OCI-LY3 (cell line): Measurements from ENCODE around the gene PRKCD.

ENCODE experiments used
- H2AFZ ChIP-seq: fragments of 200-600, 300-600 bp; shearing (Covaris generic); 2 replicates; pipeline ENCODE4 v1.6.0; 2014; ENCODE audit warnings: antibody characterized with exemption, low read depth, low read length
- H3K27ac ChIP-seq: fragments of 200-600, 300-600 bp; sonication (generic); 2 replicates; pipeline ENCODE4 v1.5.1; 2014; ENCODE audit warnings: mild to moderate bottlenecking, low read length, moderate library complexity, mixed read lengths
- H3K27me3 ChIP-seq: fragments of 200-600, 300-600 bp; sonication (generic); 2 replicates; pipeline ENCODE4 v1.6.1; 2014; ENCODE audit warnings: low read depth, low read length, mixed read lengths
- H3K36me3 ChIP-seq: fragments of 200-600, 300-600 bp; sonication (generic); replicated peaks from 2 replicates; pipeline ENCODE3; 2014; ENCODE audit warnings: low read depth, low read length, mixed read lengths
- H3K4me1 ChIP-seq: fragments of 300-600, 200-600 bp; sonication (generic); 2 replicates; pipeline ENCODE4 v1.6.1; 2014; ENCODE audit warnings: low read length, mixed read lengths
- H3K4me2 ChIP-seq: fragments of 200-600, 300-600 bp; sonication (generic); 2 replicates; pipeline ENCODE4 v1.6.1; 2014; ENCODE audit warnings: low read length, mixed read lengths
- H3K4me3 ChIP-seq: fragments of 300-600, 200-600 bp; sonication (generic); 2 replicates; pipeline ENCODE4 v1.5.1; 2014; ENCODE audit warnings: antibody characterized with exemption, mild to moderate bottlenecking, low read length, moderate library complexity
- H3K79me2 ChIP-seq: fragments of 300-600, 200-600 bp; shearing (Covaris generic); 2 replicates; pipeline ENCODE4 v1.6.1; 2014; ENCODE audit warnings: mild to moderate bottlenecking, low read length, mixed read lengths
- H3K9ac ChIP-seq: fragments of 300-600, 200-600 bp; shearing (Covaris generic); 2 replicates; pipeline ENCODE4 v1.6.0; 2014; ENCODE audit warnings: mild to moderate bottlenecking, low read length, moderate library complexity
- H3K9me3 ChIP-seq: fragments of 200-600, 300-600 bp; shearing (Covaris generic); 2 replicates; pipeline ENCODE4 v1.6.1; 2014; ENCODE audit warnings: low read length, mixed read lengths; ENCODE audit not compliant: insufficient read depth
- H4K20me1 ChIP-seq: fragments of 200-600, 300-600 bp; sonication (generic); 2 replicates; pipeline ENCODE4 v1.6.1; 2016; ENCODE audit warnings: low read length, mixed read lengths; ENCODE audit not compliant: insufficient read depth
- EZH2phosphoT487 ChIP-seq: fragments of 200-600 bp; shearing (Covaris generic); IDR thresholded peaks from 2 replicates; pipeline ENCODE4 v1.6.1; 2018; ENCODE audit warnings: antibody characterized with exemption, mixed run types, low read depth
- TF ChIP-seq, protein P1 (sequence below): fragments of 200-600, 300-600 bp; sonication (generic); IDR thresholded peaks from 2 replicates; pipeline ENCODE4 v1.5.1; 2014; ENCODE audit warnings: antibody characterized with exemption, low read length, low read depth

Gene PRKCD

DNA sequence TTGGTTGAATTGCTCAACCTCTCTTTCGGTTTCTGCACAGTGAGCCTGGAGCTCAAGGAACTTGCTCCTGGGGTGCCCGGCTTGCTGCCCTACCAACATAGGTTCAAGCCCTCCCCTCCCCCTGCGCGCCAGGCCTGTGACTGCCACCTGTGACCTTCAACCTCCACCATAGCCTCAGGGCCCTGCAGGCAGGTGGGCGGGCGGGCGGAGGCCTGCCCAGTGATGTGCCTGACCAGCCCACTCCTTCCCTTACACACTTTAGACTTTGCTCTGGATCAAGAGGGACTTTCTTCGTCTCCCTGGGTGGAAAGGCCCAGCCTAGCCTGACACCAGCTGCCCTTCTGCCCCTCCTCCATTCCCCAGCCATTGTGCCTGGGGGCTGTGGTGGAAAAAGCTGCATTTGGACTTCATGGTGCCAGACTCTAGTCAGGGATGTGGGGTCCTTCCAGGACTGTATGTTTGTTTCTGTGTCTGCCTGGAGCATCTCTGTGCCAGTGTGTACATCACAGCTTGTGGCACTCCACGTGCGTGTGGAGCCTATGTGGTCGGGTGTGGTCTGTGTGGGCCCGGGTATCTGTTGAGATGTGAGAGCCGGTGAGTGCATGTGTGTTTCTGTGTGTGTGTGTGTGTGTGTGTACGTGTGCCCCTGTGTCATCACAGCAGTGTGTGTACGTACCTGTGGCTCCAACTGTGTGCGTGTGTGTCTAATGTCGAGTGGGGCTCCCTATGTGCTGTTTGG, 9.5 kb downstream of the PRKCD start:
- Histone ChIP-seq H3K9me3 (no peaks in the 10 kb centered on the region), H3K27me3 (no peaks in the 10 kb centered on the region), H3K79me2 (peaks cover 79% of the 10 kb centered on the region), H2AFZ (no peak overlapping the region), H3K4me2 (peak overlapping the region; percentile 63), H4K20me1 (peaks cover 100% of the 10 kb centered on the region), H3K27ac (no peak overlapping the region), H3K4me3 (peak overlapping the region; percentile 33; the same call in 1 of the 2 replicates), H3K4me1 (peaks cover 64% of the 10 kb centered on the region), H3K9ac (no peak overlapping the region), H3K36me3 (peaks cover 53% of the 10 kb centered on the region)
- TF ChIP-seq, protein P1, sequence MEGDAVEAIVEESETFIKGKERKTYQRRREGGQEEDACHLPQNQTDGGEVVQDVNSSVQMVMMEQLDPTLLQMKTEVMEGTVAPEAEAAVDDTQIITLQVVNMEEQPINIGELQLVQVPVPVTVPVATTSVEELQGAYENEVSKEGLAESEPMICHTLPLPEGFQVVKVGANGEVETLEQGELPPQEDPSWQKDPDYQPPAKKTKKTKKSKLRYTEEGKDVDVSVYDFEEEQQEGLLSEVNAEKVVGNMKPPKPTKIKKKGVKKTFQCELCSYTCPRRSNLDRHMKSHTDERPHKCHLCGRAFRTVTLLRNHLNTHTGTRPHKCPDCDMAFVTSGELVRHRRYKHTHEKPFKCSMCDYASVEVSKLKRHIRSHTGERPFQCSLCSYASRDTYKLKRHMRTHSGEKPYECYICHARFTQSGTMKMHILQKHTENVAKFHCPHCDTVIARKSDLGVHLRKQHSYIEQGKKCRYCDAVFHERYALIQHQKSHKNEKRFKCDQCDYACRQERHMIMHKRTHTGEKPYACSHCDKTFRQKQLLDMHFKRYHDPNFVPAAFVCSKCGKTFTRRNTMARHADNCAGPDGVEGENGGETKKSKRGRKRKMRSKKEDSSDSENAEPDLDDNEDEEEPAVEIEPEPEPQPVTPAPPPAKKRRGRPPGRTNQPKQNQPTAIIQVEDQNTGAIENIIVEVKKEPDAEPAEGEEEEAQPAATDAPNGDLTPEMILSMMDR, result no peak
- TF ChIP-seq EZH2phosphoT487, result no peak

DNA sequence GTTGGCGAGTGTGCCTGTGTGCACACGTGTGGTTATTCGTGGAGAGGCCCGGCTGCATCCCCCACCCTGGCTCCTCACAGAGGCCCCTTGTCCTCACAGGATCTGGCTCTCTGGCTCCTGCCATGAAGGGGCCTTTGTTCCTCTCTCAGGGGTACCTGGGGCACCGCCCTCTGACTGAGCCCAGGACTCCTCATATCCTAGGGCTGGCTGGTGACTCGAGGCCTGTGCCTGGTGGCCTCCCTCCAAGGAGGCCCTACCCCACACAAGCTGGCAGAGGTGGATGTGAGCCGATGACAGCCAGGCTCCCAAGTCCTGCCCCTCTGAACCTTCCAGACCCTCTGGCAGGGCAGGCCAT, 10.0 kb downstream of the PRKCD start:
- Histone ChIP-seq H3K27me3 (no peaks in the 10 kb centered on the region), H3K9me3 (no peaks in the 10 kb centered on the region), H3K4me1 (peaks cover 64% of the 10 kb centered on the region), H3K4me3 (no peak overlapping the region), H3K36me3 (peaks cover 53% of the 10 kb centered on the region), H3K9ac (no peak overlapping the region), H3K4me2 (no peak overlapping the region), H3K79me2 (peaks cover 74% of the 10 kb centered on the region), H4K20me1 (peaks cover 100% of the 10 kb centered on the region), H3K27ac (no peak overlapping the region), H2AFZ (no peak overlapping the region)
- no peak for TF ChIP-seq EZH2phosphoT487
- TF ChIP-seq, protein P1, result no peak

DNA sequence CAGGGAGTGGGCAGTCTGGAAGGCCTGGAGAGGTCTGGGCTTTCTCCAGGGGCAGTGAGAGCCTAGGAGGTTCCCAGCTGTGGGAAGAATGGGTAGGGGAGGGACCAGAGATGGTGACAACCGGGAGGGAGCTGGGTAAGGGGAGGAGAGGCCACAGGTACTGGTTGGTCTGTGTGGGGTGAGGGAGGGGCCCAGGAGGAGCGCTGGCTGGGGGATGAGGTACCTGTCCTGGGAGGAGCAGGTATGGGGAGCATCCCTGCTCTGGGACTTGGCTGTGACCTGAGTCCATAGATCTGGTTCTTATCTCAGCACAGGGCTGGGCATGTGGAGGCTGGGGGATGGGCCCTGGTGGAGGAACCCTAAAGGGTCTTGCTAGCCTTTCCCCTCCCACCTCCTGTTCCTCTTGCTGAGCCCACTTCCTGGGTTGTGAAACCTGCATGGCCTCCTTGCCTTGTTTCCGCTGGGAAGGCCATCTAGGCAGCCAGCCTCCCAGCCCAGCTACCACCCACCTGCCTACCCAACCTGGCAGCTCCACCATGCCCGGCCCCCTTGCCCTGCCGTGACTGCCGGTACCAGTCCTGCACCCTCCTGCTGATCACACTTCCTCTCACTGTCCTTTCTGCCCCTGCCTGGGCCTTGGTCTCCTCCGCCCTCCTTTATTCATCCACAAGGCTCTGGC, 11.0 kb downstream of the PRKCD start:
- H3K9ac ChIP-seq, result no peak overlapping the region
- H3K36me3 ChIP-seq, result peaks cover 46% of the 10 kb centered on the region
- peaks cover 99% of the 10 kb centered on the region for H4K20me1 ChIP-seq
- peaks cover 65% of the 10 kb centered on the region for H3K79me2 ChIP-seq
- no peak overlapping the region for H3K4me3 ChIP-seq
- H3K27ac ChIP-seq, result no peak overlapping the region
- no peaks in the 10 kb centered on the region for H3K9me3 ChIP-seq
- H3K27me3 ChIP-seq, result no peaks in the 10 kb centered on the region
- H3K4me2 ChIP-seq, result peak overlapping the region; percentile 10; the same call in 1 of the 2 replicates
- no peak overlapping the region for H2AFZ ChIP-seq
- peaks cover 56% of the 10 kb centered on the region for H3K4me1 ChIP-seq
- TF ChIP-seq, protein P1, result no peak
- no peak for TF ChIP-seq EZH2phosphoT487

DNA sequence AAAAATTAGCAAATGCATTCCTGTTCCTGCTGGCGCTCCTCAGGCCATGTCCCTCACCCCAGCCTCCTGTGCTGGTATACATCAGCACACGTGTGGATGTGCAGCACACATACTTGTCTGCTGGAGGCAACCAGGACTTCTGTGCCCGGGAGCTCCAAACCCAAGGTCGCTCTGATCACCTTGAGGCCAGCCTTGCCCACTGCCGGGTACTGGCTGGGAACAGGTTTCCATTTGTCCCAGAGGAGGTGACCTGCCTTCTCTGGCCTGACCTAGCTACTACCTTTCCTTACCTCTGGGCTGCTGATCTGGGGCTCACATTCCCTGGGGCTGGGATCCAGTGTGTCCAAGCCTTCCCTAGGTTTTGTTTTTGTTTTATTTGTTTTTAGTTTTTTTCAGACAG, 12.1 kb downstream of the PRKCD start:
- H3K27me3 ChIP-seq, result no peaks in the 10 kb centered on the region
- no peak overlapping the region for H2AFZ ChIP-seq
- peaks cover 54% of the 10 kb centered on the region for H3K79me2 ChIP-seq
- H3K4me2 ChIP-seq, result no peak overlapping the region
- H3K4me1 ChIP-seq, result peaks cover 45% of the 10 kb centered on the region
- H3K9ac ChIP-seq, result no peak overlapping the region
- H3K4me3 ChIP-seq, result no peak overlapping the region
- peaks cover 41% of the 10 kb centered on the region for H3K36me3 ChIP-seq
- no peaks in the 10 kb centered on the region for H3K9me3 ChIP-seq
- peaks cover 94% of the 10 kb centered on the region for H4K20me1 ChIP-seq
- TF ChIP-seq EZH2phosphoT487, result no peak
- TF ChIP-seq, protein P1, result no peak
- H3K27ac ChIP-seq, result no peak overlapping the region
